Vagina (tissue), 2 donors: Measurements from ENCODE around the gene KCNH3.

Experiments used
- CTCF ChIP-seq, 3 experiments: fragments of 450-650 bp in 2 of 3; fragments of 200-600 bp in 1 of 3; sonication (generic) in 1 of 3; IDR thresholded peaks; one replicate each; pipeline ENCODE4 v1.5.1; 2017 to 2019; ENCODE audit warnings: antibody characterized with exemption in 3 of 3, mild to moderate bottlenecking in 2 of 3, moderate library complexity in 2 of 3
- POLR2A ChIP-seq, 2 donors: fragments of 450-650 bp; IDR thresholded peaks; one replicate each; pipeline ENCODE4 v1.6.1; 2017; ENCODE audit warnings: antibody characterized with exemption in 2 of 2, mild to moderate bottlenecking in 2 of 2, moderate library complexity in 2 of 2
- POLR2AphosphoS5 ChIP-seq, 2 donors: sonication (generic); formaldehyde crosslinking; IDR thresholded peaks; one replicate each; pipeline ENCODE4 v1.9.0; 2017; ENCODE audit warnings: antibody characterized with exemption in 2 of 2, mild to moderate bottlenecking in 2 of 2, low read depth in 1 of 2; ENCODE audit not compliant: insufficient read depth in 1 of 2

DNA sequence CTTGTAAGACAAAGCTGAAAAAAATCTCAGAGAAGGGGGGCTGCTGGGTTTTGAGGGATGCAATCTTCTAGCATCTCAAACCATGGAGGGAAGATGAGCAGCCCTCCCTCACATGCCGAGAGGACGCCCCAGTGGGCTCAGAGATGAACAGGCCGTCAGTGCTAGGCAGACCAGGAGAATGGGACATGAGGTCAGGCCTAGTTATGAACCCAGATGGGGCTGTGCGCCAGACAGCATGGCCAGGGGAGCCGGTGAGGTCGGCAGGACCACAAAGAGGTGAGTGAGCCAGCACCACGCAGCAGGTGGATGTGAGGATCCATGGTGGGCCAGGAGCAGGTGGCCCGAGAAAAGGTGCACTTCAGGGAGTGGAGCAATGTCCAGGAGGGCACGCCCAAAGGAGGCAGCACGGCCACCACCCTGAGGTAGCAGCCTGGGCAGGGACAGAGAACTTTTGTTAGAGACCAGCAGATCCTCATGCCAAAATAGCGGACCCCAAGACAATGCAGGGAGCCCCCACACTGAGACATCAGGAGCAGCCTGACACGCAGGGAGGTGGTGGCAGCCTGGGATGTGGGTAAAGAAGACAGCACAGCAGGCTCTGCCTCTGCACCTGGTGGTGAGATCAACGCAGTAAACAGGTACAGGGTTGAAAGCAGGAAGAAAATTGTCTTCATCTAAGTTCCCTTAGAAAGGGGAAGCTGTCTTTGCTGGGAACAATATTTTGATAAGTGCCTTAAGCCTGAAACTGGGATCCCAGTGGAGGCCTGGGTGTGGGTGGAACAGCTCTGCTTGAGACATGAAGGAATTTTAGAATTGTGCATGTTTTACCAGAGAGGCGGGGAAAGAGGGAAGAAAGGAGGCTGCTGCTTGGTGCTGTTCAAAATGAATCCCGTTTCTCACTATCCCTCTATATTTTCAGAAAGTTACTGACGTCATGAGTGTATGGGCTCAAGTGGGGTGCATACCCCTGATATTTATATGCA, 46.9 kb downstream of the KCNH3 start:
- TF ChIP-seq CTCF (IDR thresholded peaks at IDR 0.05) (no peak), POLR2AphosphoS5 (IDR thresholded peaks at IDR 0.05; ENCODE audit: insufficient read depth in 1 of 2, low read depth in 1 of 2) (no peak), POLR2A (IDR thresholded peaks at IDR 0.05) (no peak)
